GM06990 (cell line): ENCODE results near the gene BBOF1.

Experiments used
- DNase-seq: peaks from one replicate; pipeline ENCODE4 v3.0.0-alpha.2; 2011; ENCODE audit not compliant: insufficient read length; ENCODE audit errors: extremely low read depth
- H3K27me3 ChIP-seq: replicated peaks from 2 replicates; pipeline ENCODE4 v1.6.0; 2011; ENCODE audit warnings: low read length; ENCODE audit not compliant: control insufficient read depth, insufficient read depth
- H3K36me3 ChIP-seq: 2 replicates; pipeline ENCODE4 v1.5.1; 2011; ENCODE audit warnings: low read length; ENCODE audit not compliant: control insufficient read depth, insufficient read depth
- H3K4me3 ChIP-seq: replicated peaks from 2 replicates; pipeline ENCODE4 v1.5.1; 2011; ENCODE audit warnings: low read depth, mild to moderate bottlenecking, control low read depth, low read length
- CTCF ChIP-seq: IDR thresholded peaks from 2 replicates; pipeline ENCODE4 v1.5.1; 2011; ENCODE audit warnings: low read length, control low read depth, mild to moderate bottlenecking, inconsistent platforms; ENCODE audit not compliant: insufficient read depth, poor library complexity, severe bottlenecking

BBOF1 gene

GRCh38 chr14:74085047-74085637 is 66.0 kb downstream of the BBOF1 start:
- TF ChIP-seq CTCF, result no peak
- peak; percentile 55 for DNase-seq
- no peaks in the 10 kb centered on the region for H3K27me3 ChIP-seq

GRCh38 chr14:74085828-74086227 is 66.7 kb downstream of the BBOF1 start:
- H3K27me3 ChIP-seq, result no peaks in the 10 kb centered on the region
- H3K36me3 ChIP-seq, result no peaks in the 10 kb centered on the region
- TF ChIP-seq CTCF, result no peak
- H3K4me3 ChIP-seq, result peak overlapping the region; percentile 89
- DNase-seq, result peak; percentile 72

More at GRCh38 chr14:74085047-74085637, 66.0 kb downstream of the BBOF1 start:
- Histone ChIP-seq H3K36me3 (no peaks in the 10 kb centered on the region), H3K4me3 (peak overlapping the region; percentile 89)

DNA sequence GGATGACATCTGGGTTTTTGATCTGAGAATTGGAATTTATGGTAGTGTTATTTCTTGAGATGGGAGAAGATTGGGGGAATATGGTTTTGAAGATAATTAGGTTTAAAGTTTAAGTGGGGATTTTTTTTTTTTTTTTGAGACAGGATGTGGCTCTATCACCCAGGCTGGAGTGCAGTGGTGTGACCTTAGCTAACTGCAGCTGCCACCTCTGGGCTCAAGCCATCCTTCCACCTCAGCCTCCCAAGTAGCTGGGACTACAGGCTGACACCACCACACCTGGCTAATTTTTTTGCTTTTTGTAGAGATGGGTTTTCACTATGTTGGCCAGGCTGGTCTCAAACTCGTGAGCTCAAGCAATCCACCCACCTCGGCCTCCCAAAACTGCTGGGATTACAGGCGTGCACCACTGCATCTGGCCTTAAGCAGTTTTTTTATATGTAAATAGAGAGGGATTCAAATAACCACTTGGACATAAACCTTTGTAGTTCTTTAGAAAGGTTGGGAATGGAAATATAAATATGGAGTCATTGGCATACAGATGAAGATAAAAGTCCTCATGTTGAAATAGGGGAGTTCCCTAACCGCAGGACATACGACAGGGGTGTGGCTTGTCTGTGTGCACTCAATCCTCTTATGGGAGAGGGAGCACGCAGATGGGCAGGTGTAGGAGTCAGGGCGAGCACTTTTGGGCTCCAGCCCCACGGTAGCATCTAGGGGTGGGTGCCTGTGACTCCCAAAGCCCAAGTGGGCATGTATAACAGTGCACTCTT is 70.3 kb downstream of the BBOF1 start:
- no peak for DNase-seq
- no peaks in the 10 kb centered on the region for H3K27me3 ChIP-seq
- no peak overlapping the region for H3K4me3 ChIP-seq
- no peak for TF ChIP-seq CTCF
- H3K36me3 ChIP-seq, result peaks cover 2% of the 10 kb centered on the region

DNA sequence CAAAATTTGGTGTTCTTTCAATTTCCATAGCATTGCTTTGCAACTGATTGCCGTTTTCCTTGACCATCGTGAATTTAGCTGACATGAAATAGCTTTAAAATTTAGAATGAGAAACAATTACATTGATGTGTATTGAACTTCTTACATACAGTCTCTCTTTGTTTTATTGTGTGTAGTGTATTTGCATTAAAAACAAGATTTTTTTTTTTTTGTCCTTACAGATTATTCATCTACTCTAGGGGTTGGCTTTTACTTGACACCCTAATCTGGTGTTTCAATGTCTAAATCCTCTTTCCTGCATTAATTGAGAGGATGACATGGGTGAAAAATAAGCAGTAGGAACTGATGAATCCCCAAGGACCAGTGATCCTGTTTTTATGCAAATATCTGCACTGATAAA is 86.2 kb downstream of the BBOF1 start:
- no peak for DNase-seq
- peaks cover 5% of the 10 kb centered on the region for H3K36me3 ChIP-seq
- no peak for TF ChIP-seq CTCF

DNA sequence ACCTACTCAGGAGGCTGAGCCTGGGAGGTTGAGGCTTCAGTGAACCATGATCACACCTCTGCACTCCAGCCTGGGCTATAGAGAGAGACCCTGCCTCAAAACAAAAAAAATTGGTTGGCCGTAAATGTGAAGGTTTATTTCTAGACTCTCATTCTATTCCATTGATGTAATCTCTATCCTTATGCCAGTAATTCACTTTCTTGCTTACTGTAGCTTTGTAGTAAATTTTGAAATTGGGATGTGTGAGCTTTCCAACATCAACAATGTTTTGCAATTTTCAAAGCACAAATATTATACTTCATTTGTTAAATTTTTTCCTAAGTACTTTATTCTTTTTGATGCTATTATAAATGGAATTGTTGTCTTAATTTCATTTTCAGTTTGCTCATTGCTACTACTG is 90.2 kb downstream of the BBOF1 start:
- DNase-seq, result no peak

More for the DNA sequence above, 86.2 kb downstream of the BBOF1 start:
- Histone ChIP-seq H3K27me3 (no peaks in the 10 kb centered on the region), H3K4me3 (no peak overlapping the region)

More for the DNA sequence above, 90.2 kb downstream of the BBOF1 start:
- H3K27me3 ChIP-seq, result no peaks in the 10 kb centered on the region
- no peak for TF ChIP-seq CTCF
- H3K4me3 ChIP-seq, result no peak overlapping the region
- peaks cover 3% of the 10 kb centered on the region; the same call in 1 of the 2 replicates for H3K36me3 ChIP-seq
